Prostate gland (tissue), 2 donors: ENCODE data around the gene IMMP2L. TPM values are rescaled to one million over a fixed set of nuclear protein-coding genes. Genes with fewer than 3 reads are reported as not detected.
"Not testable (repeated sequence)": the region's sequence is repeated elsewhere in the genome, so short reads cannot be mapped to it uniquely, and the experiment has no call there.

ENCODE experiments used
- DNase-seq: peaks from one replicate; pipeline ENCODE4 v3.0.0-alpha.2; 2019; ENCODE audit warnings: low spot score
- H3K27ac ChIP-seq, 2 donors: fragments of 200-600 bp; sonication (generic); 2 replicates each; pipeline ENCODE4 v1.5.1; 2017 to 2019
- H3K27me3 ChIP-seq: fragments of 200-600 bp; sonication (generic); replicated peaks from 2 replicates; pipeline ENCODE4 v1.5.1; 2019; ENCODE audit not compliant: insufficient read depth
- H3K36me3 ChIP-seq, 2 donors: fragments of 200-600 bp; sonication (generic); 1 replicate in 1 of 2; 2 replicates in 1 of 2; pipeline versions ENCODE4 v1.5.1 to v1.8.1; 2017 to 2019
- H3K4me1 ChIP-seq: fragments of 200-600 bp; sonication (generic); replicated peaks from 2 replicates; pipeline ENCODE4 v1.5.1; 2019
- H3K4me3 ChIP-seq, 2 donors: fragments of 200-600 bp; sonication (generic); 2 replicates each; pipeline ENCODE4 v1.5.1; 2017 to 2019
- H3K9me3 ChIP-seq: fragments of 200-600 bp; sonication (generic); 2 replicates; pipeline ENCODE4 v1.5.1; 2017
- POLR2A ChIP-seq: fragments of 450-650 bp; IDR thresholded peaks from one replicate; pipeline ENCODE4 v1.6.1; 2016; ENCODE audit warnings: antibody characterized with exemption, mild to moderate bottlenecking
- POLR2AphosphoS5 ChIP-seq: sonication (generic); formaldehyde crosslinking; IDR thresholded peaks from one replicate; pipeline ENCODE4 v1.6.1; 2017; ENCODE audit warnings: antibody characterized with exemption
- WGBS: methylation state at CpG from one replicate; pipeline ENCODE4 v1.1.5; 2018; 5-methylcytosine and 5-hydroxymethylcytosine counted together
- intact Hi-C: fragments of 100-400 bp; cut with DNase I; formaldehyde crosslinking; loops from one replicate; pipeline ENCODE4 v1.14.2; 2022
- total RNA-seq, 2 donors: library from RNA; depleted of rRNA; stranded (reverse); fragments of >200 nt; gene quantifications; one replicate each; pipeline ENCODE4 v1.1.0, GENCODE V29; 2016
- TF ChIP-seq, protein P1 (sequence below), 4 experiments: fragments of 200-600 bp in 2 of 4; fragments of 450-650 bp in 2 of 4; sonication (generic) in 2 of 4; IDR thresholded peaks; 1 replicate in 3 of 4; 2 replicates in 1 of 4; pipeline ENCODE4 v1.5.1; 2016 to 2019; ENCODE audit warnings: antibody characterized with exemption in 4 of 4, mild to moderate bottlenecking in 2 of 4, moderate library complexity in 2 of 4

The IMMP2L gene
- total RNA-seq, 2 donors from 2014 or later = 16.9 to 20.4 TPM

DNA sequence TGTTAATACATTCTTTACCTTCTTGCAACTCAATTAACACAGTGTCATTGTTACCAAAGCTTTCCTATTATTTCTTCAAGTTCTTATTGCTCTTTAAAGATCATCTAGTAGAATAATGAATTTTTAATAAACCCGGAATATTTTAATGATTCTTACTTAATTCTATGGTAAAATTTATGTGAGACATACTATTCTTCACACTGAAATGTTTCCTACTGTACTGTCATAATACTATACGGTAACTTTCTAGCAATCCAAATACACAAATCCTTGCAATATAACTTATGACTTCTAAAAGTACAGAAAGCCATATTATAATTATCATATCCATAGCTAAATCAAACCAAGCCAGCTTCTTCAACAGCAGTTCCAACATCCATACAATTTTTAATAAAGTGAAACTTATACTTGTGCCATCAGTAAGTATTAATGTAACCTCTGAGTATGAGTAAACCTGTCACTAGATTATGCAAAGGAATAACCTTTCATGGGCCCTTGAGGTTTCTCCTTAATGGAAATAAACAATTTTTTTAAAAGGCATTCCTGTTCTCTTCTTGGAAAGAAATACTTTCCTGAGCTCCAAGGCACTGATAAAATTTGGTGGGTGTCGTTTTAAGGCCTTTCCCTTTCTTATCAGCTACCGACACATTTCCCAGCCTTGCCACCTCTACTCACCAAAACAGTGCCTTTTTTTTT lies 87.4 kb downstream of the IMMP2L start:
- TF ChIP-seq, protein P1, sequence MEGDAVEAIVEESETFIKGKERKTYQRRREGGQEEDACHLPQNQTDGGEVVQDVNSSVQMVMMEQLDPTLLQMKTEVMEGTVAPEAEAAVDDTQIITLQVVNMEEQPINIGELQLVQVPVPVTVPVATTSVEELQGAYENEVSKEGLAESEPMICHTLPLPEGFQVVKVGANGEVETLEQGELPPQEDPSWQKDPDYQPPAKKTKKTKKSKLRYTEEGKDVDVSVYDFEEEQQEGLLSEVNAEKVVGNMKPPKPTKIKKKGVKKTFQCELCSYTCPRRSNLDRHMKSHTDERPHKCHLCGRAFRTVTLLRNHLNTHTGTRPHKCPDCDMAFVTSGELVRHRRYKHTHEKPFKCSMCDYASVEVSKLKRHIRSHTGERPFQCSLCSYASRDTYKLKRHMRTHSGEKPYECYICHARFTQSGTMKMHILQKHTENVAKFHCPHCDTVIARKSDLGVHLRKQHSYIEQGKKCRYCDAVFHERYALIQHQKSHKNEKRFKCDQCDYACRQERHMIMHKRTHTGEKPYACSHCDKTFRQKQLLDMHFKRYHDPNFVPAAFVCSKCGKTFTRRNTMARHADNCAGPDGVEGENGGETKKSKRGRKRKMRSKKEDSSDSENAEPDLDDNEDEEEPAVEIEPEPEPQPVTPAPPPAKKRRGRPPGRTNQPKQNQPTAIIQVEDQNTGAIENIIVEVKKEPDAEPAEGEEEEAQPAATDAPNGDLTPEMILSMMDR (IDR thresholded peaks at IDR 0.05) = no peak
- TF ChIP-seq POLR2A = no peak
- no peak for TF ChIP-seq POLR2AphosphoS5
- Histone ChIP-seq H3K9me3 (no peaks in the 10 kb centered on the region), H3K4me3 (no peak overlapping the region), H3K27ac (no peak overlapping the region), H3K27me3 (no peaks in the 10 kb centered on the region), H3K4me1 (no peaks in the 10 kb centered on the region), H3K36me3 (no peaks in the 10 kb centered on the region)
- 74% methylated on average over 4 of the region's 4 CpGs for WGBS
- intact Hi-C loops = no loop called here
- no peak for DNase-seq

DNA sequence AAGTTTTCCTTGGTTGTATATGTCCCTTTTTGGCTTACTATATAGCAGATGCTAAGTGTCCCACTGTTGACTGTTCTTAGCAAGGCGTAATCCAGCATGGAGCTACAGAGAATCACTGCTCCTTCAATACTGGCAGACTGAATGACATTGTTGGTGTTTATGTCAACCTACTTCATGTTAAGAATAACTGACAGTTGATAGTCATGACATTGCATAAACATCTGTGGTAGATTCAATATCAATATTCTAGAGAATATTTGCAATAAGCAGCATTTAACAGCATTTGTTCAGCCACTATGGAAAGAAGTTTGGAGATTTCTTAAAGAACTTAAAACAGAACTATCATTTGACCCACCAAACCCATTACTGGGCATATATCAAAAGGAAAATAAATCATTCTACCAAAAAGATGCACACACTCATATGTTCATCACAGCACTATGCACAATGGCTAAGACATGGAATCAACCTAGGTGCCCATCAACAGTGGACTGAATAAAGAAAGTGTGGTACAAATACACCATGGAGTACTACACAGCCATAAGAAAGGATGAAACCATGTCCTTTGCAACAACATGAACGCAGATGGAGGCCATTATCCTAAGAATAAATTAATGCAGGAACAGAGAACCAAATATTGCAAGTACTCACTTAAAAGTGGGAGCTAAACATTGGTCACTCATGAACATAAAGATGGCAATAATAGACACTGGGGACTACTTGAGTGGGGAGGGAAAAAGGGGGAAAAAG lies 88.7 kb downstream of the IMMP2L start:
- Histone ChIP-seq H3K36me3 (no peaks in the 10 kb centered on the region), H3K4me1 (no peaks in the 10 kb centered on the region), H3K4me3 (no peak overlapping the region), H3K27ac (no peak overlapping the region), H3K27me3 (no peaks in the 10 kb centered on the region), H3K9me3 (no peaks in the 10 kb centered on the region)
- WGBS = 86% methylated on average over 2 of the region's 2 CpGs
- intact Hi-C loops = no loop called here
- DNase-seq = no peak
- TF ChIP-seq POLR2AphosphoS5 = no peak
- TF ChIP-seq POLR2A = no peak
- TF ChIP-seq, protein P1 (IDR thresholded peaks at IDR 0.05) = no peak

DNA sequence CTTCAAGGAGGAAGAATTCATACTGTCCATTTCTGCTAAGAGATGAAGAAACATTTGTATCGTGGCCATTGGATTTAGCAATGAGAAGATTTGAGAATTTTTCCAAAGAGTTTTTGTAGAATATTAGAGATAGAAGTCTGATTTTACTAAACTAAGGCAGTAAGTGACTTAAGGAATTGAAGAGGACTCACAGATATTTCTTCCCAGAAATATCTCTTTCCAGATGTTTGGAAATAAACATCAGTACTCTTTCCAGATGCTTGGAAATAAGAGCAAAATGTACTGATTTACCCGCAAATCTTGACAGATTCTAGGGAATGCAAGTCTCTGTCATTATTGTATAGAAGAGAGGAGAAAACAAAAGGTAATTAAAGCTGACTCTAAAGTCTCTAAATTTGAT lies 91.3 kb downstream of the IMMP2L start:
- Histone ChIP-seq H3K27ac (no peak overlapping the region), H3K4me3 (no peak overlapping the region), H3K9me3 (no peaks in the 10 kb centered on the region), H3K4me1 (no peaks in the 10 kb centered on the region), H3K36me3 (no peaks in the 10 kb centered on the region), H3K27me3 (no peaks in the 10 kb centered on the region)
- DNase-seq = no peak
- intact Hi-C loops = no loop called here
- 88% methylated on average over 2 of the region's 2 CpGs for whole genome bisulfite sequencing
- no peak for TF ChIP-seq POLR2A
- no peak for TF ChIP-seq POLR2AphosphoS5
- TF ChIP-seq, protein P1 (IDR thresholded peaks at IDR 0.05) = no peak

DNA sequence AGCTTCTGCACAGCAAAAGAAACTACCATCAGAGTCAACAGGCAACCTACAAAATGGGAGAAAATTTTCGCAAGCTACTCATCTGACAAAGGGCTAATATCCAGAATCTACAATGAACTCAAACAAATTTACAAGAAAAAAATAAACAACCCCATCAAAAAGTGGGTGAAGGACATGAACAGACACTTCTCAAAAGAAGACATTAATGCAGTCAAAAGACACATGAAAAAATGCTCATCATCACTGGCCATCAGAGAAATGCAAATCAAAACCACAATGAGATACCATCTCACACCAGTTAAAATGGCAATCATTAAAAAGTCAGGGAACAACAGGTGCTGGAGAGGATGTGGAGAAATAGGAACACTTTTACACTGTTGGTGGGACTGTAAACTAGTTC lies 92.4 kb downstream of the IMMP2L start:
- H3K4me3 ChIP-seq, H3K27ac ChIP-seq, intact Hi-C loops, H3K36me3 ChIP-seq, H3K4me1 ChIP-seq, DNase-seq, H3K27me3 ChIP-seq, H3K9me3 ChIP-seq: not testable (repeated sequence)
- WGBS = 83% methylated on average over 1 of the region's 1 CpG

DNA sequence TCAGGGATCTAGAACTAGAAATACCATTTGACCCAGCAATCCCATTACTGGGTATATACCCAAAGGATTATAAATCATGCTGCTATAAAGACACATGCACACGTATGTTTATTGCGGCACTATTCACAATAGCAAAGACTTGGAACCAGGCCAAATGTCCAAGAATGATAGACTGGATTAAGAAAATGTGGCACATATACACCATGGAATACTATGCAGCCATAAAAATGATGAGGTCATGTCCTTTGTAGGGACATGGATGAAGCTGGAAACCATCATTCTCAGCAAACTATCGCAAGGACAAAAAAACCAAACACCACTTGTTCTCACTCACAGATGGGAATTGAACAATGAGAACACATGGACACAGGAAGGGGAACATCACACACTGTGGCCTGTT lies 96.5 kb downstream of the IMMP2L start:
- H3K4me1 ChIP-seq, intact Hi-C loops, H3K4me3 ChIP-seq, H3K27me3 ChIP-seq, H3K9me3 ChIP-seq, H3K27ac ChIP-seq, H3K36me3 ChIP-seq, DNase-seq: not testable (repeated sequence)
- 89% methylated on average over 3 of the region's 3 CpGs for WGBS

DNA sequence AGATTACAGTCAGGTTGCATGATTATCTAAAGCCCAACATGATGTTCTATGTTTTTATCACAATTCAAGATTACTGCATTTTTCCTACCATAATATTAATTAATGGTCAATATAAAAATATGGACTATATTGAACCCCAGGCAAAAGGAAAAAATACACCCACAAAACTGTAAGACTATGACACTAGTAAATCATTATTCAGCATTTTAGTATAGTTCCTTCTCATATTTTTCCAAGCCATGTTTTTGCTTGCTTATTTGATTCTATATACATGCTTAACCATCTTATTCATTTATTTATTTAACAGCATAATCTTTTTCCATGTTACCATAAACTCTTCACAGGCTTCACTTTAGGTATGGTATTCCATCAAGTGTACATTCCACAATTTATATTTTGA lies 101.6 kb downstream of the IMMP2L start:
- intact Hi-C loops = no loop called here
- Histone ChIP-seq H3K9me3 (no peaks in the 10 kb centered on the region), H3K4me1 (no peaks in the 10 kb centered on the region), H3K36me3 (no peaks in the 10 kb centered on the region), H3K27ac (no peak overlapping the region), H3K4me3 (no peak overlapping the region), H3K27me3 (no peaks in the 10 kb centered on the region)
- DNase-seq = no peak
- TF ChIP-seq, protein P1 (IDR thresholded peaks at IDR 0.05) = no peak
- no peak for TF ChIP-seq POLR2AphosphoS5
